Neural crest cell (in vitro differentiated cells): ENCODE results near the gene CDHR2. TPM values are rescaled to one million over a fixed set of nuclear protein-coding genes. Genes with fewer than 3 reads are reported as not detected.

Source experiments
- DNase-seq: peaks from one replicate; pipeline ENCODE4 v3.0.0; 2021; ENCODE audit warnings: low read depth, mixed read lengths, low spot score
- H3K27ac Mint-ChIP-seq: one replicate; pipeline ENCODE4 v1.8.0; 2021; ENCODE audit warnings: mild to moderate bottlenecking, mixed read lengths; ENCODE audit not compliant: unreplicated experiment
- H3K27me3 Mint-ChIP-seq: 2 replicates; pipeline ENCODE4 v1.8.0; 2021; ENCODE audit warnings: low read depth, mild to moderate bottlenecking, mixed read lengths
- H3K36me3 Mint-ChIP-seq: 2 replicates; pipeline ENCODE4 v1.8.0; 2021; ENCODE audit warnings: low read depth, mild to moderate bottlenecking, mixed read lengths
- H3K4me1 Mint-ChIP-seq: 2 replicates; pipeline ENCODE4 v1.8.0; 2021; ENCODE audit warnings: mixed read lengths
- H3K4me3 Mint-ChIP-seq: one replicate; pipeline ENCODE4 v1.8.0; 2021; ENCODE audit warnings: mild to moderate bottlenecking, mixed read lengths
- H3K9me3 Mint-ChIP-seq: 2 replicates; pipeline ENCODE4 v1.8.0; 2021; ENCODE audit warnings: mixed read lengths
- total RNA-seq: library from RNA; stranded (reverse); gene quantifications from 2 replicates; pipeline ENCODE4 v1.2.1, GENCODE V29; 2021
- TF ChIP-seq, protein P1 (sequence below): fragments of 200-600 bp; sonication (generic); conservative IDR thresholded peaks from 2 replicates; pipeline ENCODE4 v1.5.0; 2021; ENCODE audit warnings: antibody characterized with exemption, mild to moderate bottlenecking

The CDHR2 gene
- total RNA-seq, 1 donor from 2014 or later = not detected

DNA sequence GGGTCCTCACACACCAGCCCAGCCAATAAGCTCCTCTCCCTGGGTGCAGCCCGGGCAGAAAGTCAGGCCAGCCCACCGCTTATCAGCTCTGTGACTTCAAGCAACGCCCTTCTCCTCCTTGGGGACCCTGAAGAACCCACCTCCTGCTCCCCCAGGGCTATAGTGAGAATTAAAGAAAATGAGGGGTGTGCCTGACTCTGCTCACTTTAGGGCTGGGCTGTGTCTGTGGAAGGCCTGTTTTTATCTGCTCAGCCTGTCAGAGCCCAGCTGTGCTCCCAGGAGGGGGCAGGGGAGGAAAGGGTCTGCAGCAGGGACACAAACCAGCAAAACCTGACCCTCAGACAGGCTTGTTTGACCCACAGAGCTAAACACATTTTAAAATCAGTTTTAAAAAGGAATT lies 56.9 kb downstream of the CDHR2 start:
- Mint-ChIP-seq H3K4me3 (no peak overlapping the region), H3K4me1 (peaks cover 49% of the 10 kb centered on the region), H3K9me3 (no peaks in the 10 kb centered on the region), H3K36me3 (no peaks in the 10 kb centered on the region), H3K27ac (no peak overlapping the region), H3K27me3 (peaks cover 4% of the 10 kb centered on the region)
- TF ChIP-seq, protein P1, sequence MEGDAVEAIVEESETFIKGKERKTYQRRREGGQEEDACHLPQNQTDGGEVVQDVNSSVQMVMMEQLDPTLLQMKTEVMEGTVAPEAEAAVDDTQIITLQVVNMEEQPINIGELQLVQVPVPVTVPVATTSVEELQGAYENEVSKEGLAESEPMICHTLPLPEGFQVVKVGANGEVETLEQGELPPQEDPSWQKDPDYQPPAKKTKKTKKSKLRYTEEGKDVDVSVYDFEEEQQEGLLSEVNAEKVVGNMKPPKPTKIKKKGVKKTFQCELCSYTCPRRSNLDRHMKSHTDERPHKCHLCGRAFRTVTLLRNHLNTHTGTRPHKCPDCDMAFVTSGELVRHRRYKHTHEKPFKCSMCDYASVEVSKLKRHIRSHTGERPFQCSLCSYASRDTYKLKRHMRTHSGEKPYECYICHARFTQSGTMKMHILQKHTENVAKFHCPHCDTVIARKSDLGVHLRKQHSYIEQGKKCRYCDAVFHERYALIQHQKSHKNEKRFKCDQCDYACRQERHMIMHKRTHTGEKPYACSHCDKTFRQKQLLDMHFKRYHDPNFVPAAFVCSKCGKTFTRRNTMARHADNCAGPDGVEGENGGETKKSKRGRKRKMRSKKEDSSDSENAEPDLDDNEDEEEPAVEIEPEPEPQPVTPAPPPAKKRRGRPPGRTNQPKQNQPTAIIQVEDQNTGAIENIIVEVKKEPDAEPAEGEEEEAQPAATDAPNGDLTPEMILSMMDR = no peak
- DNase-seq = no peak

DNA sequence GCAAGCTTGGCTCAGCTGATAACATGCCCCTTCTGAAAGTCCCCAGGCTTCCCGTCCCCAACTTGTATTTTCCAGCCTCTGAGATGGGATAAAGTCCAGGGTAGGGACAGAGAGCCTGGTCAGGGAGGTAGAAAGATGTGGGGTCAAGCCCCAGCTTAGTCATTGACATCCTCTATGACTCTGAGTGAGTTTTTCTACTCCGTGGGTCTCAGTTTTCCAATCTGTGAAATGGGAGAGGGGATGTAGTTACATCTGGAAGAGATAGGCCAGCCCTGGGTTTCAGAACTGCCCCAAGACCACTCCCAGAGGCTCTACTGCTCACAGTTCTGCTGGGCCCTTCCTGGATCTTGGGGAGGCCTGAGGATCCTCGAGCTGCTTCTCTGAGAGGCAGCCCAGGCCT lies 57.7 kb downstream of the CDHR2 start:
- peak overlapping the region; percentile 68 for H3K4me3 Mint-ChIP-seq
- H3K27me3 Mint-ChIP-seq = peaks cover 10% of the 10 kb centered on the region
- TF ChIP-seq, protein P1 = no peak
- H3K27ac Mint-ChIP-seq = peak overlapping the region; percentile 86
- H3K36me3 Mint-ChIP-seq = no peaks in the 10 kb centered on the region
- H3K4me1 Mint-ChIP-seq = peaks cover 50% of the 10 kb centered on the region
- H3K9me3 Mint-ChIP-seq = no peaks in the 10 kb centered on the region
- DNase-seq = no peak

DNA sequence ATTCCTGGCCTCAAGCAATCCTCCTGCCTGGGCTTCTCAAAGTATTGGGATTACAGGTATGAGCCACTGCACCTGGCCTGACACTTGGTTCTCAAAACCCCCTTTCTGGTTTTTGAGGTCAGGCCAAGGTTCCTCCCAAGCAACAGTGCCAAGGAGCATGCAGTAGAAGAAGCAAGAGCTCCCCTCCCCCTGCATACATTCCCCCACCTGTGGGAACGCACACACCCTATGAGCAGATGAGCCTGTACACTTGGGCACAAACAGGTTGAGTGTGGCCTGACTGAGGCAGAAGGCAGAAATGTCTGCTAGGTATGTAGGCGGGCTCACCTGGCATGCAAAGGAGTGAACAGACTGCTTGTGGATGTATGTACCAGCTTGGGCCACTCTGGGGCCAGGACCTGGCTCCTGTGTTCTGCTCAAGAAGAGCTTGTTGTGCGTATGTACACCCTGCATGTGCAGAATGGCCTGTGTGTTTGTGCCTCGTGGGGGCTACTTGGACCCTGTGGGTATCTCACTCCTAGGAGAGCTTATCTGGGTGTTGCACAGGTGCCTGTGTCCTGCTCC lies 59.1 kb downstream of the CDHR2 start:
- Mint-ChIP-seq H3K27ac (no peak overlapping the region), H3K9me3 (no peaks in the 10 kb centered on the region), H3K27me3 (peaks cover 23% of the 10 kb centered on the region), H3K4me3 (peak overlapping the region; percentile 98), H3K4me1 (peaks cover 39% of the 10 kb centered on the region), H3K36me3 (no peaks in the 10 kb centered on the region)
- no peak for DNase-seq
- TF ChIP-seq, protein P1 = no peak

DNA sequence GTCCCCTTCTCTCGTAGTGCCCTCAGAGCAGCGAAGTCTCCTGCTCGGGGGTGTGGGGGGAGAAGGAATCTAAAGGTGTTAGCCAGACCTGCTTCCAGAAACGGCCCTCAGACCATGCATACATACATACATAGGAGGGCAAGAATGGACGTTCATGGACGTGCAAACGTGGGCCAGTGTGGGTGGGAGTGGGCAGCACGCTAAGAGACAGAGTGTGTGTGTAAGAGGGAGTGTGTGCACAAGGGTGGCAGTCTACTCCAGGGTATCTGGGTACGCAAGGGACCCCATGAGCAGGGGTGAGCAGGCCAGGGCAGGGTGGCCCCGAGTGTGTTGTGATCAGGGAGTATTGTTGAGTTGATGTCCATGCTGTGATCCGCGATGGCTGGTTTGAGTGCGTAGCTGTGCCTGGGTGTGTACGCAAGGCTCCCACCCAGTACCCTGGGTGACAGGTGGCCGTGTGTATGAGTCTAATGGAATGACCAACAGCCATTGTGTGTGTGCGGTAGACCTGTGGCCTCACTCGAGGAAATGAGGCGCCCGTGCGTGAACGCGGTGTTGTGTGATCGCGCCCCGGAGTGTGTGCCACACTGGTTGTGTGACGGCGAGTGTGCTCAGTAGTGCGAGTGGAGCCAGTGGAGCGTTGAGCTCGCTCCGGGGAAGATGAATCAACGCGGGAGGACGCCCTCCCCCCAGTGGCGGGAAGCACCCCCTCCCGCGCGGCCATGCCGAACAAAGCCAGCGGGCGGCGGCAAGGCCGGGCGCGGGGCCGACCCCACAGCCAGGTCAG lies 60.0 kb downstream of the CDHR2 start:
- peaks cover 29% of the 10 kb centered on the region for H3K27me3 Mint-ChIP-seq
- no peaks in the 10 kb centered on the region for H3K9me3 Mint-ChIP-seq
- peak overlapping the region; percentile 98 for H3K4me3 Mint-ChIP-seq
- TF ChIP-seq, protein P1 = peak; percentile 19
- DNase-seq = peak; percentile 45
- H3K27ac Mint-ChIP-seq = peak overlapping the region; percentile 98
- H3K4me1 Mint-ChIP-seq = peaks cover 35% of the 10 kb centered on the region
- no peaks in the 10 kb centered on the region for H3K36me3 Mint-ChIP-seq

DNA sequence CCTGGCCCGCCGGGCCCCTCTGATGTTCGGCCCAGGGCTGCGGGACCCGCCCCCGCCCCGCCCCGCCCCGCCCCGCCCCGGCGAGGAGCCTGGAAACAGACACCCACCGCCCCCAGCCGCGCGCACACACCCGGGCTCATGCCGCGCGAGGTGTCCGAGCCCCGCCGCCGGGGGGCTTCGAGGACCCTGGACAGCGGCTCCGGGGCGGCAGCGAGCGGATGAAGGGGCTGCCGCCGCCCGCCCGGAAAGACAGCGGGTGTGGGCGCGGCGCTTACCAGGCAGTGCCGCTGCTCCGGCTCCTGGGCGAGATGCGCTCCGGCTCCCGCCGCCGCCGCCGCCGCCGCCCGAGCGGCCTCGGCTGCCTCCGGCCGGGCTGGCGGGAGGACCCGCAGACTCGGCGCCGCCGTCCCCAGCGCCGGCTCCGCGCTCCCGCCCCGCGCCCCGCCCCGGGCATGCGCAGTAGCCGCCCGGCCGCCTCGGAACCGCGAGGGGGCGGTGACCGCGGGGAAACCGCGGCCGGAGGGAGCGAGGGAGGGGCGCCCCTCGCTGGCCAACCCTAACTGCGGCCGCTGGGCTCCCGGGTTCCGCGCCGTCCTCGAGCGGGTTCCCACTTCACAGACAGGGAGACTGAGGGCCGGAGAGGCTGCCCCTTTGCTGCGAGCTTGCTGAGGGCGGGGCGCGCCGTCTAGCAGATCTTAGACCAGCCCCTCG lies 60.7 kb downstream of the CDHR2 start, which contains the start of gene GPRIN1:
Gene GPRIN1 (minus strand): TSS at position 433 of the 711 bp plus-strand sequence. CDS start 10,322 bp downstream, outside the sequence.
- peak within 1 kb of the TSS; percentile 98 for H3K4me3 Mint-ChIP-seq
- TF ChIP-seq, protein P1 = peak; percentile 37
- no peaks in the 10 kb centered on the region for H3K36me3 Mint-ChIP-seq
- peaks cover 33% of the 10 kb centered on the region for H3K4me1 Mint-ChIP-seq
- DNase-seq = peak; percentile 70
- no peaks in the 10 kb centered on the region for H3K9me3 Mint-ChIP-seq
- peaks cover 34% of the 10 kb centered on the region for H3K27me3 Mint-ChIP-seq
- H3K27ac Mint-ChIP-seq = peak within 1 kb of the TSS; percentile 98
